ENCODE data around the gene MOB2.

Gene MOB2

DNA sequence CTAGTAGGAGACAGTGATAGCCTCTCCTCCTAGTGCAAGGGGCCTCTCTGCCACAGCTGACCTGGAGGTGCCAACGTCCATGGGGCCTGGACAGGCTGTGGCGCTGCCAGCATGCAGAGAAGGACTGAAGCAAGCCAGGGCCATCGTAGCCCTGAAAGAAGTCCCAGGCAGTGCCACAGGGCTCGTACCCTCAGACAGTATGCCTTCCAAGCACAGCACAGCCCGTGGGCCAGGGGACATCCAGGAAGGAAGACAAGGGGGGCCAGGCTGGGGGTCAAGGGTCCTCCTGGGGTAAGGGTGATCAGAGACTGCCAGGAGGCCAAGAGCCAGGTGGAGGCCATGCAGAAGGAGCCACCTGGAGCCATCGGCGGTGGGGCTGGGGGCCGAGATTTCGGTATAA lies 20.4 kb upstream of the MOB2 start:
- TF ChIP-seq POU2F2 (IDR thresholded peaks at IDR 0.05; ENCODE audit: low read depth, low read length) (no peak), SPI1 (IDR thresholded peaks at IDR 0.05; ENCODE audit: low read depth, low read length) (no peak), PAX5 (IDR thresholded peaks at IDR 0.05; ENCODE audit: insufficient read depth, low read length, severe bottlenecking) (no peak), POLR2AphosphoS5 (IDR thresholded peaks at IDR 0.05; ENCODE audit: low read depth, low read length) (no peak), POLR2A (IDR thresholded peaks at IDR 0.05; ENCODE audit: low read depth, low read length) (no peak), TAF1 (IDR thresholded peaks at IDR 0.05; ENCODE audit: low read depth, low read length) (no peak)
- no peak for FAIRE-seq

DNA sequence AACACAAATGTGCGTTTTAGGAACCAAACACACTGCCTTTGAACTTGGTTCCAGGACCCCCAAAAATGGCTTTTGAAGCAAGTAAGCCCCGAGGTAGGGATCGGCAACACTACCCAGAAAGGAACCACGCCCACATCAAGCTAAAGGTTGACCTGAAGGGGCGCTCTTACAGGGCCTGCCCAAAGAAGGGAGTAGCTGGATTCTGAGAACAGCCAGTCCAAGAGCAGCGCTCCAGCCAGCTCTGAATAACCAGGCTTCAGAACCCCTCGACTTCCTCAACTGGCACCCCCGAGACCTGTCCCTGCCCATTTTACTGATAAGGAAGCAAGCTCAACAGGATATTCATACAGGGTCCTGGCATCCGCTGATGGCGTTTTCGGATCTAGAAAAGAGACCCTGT lies 18.9 kb upstream of the MOB2 start:
- DNase-seq (ENCODE audit: insufficient read length, low spot score) (no peak), FAIRE-seq (no peak)
- TF ChIP-seq POU2F2 (IDR thresholded peaks at IDR 0.05; ENCODE audit: low read depth, low read length) (no peak), POLR2AphosphoS5 (IDR thresholded peaks at IDR 0.05; ENCODE audit: low read depth, low read length) (no peak), POLR2A (IDR thresholded peaks at IDR 0.05; ENCODE audit: low read depth, low read length) (no peak), PAX5 (IDR thresholded peaks at IDR 0.05; ENCODE audit: insufficient read depth, low read length, severe bottlenecking) (no peak), SPI1 (IDR thresholded peaks at IDR 0.05; ENCODE audit: low read depth, low read length) (no peak)

More for the DNA sequence above, 20.4 kb upstream of the MOB2 start:
- DNase-seq (ENCODE audit: insufficient read length, low spot score), result no peak

GRCh38 chr11:1504581-1505290 lies 18.2 kb upstream of the MOB2 start:
- no peak for FAIRE-seq

DNA sequence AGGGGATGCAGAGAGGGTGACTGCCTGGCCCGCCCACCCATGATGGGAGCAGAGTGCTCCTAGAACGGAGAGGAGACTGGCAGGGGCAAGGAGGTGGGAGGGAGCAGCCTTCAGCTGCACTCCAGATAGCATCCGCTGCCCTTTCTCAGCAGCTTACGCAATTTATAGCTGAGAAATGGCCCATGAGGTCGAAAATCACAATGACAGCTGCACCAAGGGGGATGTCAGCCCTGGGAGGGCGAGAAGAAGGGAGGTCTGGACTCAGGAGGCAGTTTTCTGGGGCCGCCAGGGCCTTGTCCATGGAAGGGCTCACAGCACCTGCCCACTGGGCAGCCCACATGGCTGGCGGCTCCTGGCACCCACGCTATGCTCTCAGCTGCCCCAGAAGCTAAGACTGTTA lies 17.6 kb upstream of the MOB2 start:
- TF ChIP-seq POLR2AphosphoS5 (IDR thresholded peaks at IDR 0.05; ENCODE audit: low read depth, low read length) (no peak), SPI1 (IDR thresholded peaks at IDR 0.05; ENCODE audit: low read depth, low read length) (no peak), TAF1 (IDR thresholded peaks at IDR 0.05; ENCODE audit: low read depth, low read length) (no peak), POLR2A (IDR thresholded peaks at IDR 0.05; ENCODE audit: low read depth, low read length) (no peak), PAX5 (IDR thresholded peaks at IDR 0.05; ENCODE audit: insufficient read depth, low read length, severe bottlenecking) (no peak), POU2F2 (IDR thresholded peaks at IDR 0.05; ENCODE audit: low read depth, low read length) (no peak)
- DNase-seq (ENCODE audit: insufficient read length, low spot score), result no peak
- no peak for FAIRE-seq

More at GRCh38 chr11:1504581-1505290, 18.2 kb upstream of the MOB2 start:
- no peak for TF ChIP-seq POLR2A (IDR thresholded peaks at IDR 0.05; ENCODE audit: low read depth, low read length)
- TF ChIP-seq POLR2AphosphoS5 (IDR thresholded peaks at IDR 0.05; ENCODE audit: low read depth, low read length), result no peak
- no peak for TF ChIP-seq PAX5 (IDR thresholded peaks at IDR 0.05; ENCODE audit: insufficient read depth, low read length, severe bottlenecking)
- TF ChIP-seq POU2F2 (IDR thresholded peaks at IDR 0.05; ENCODE audit: low read depth, low read length), result no peak
- DNase-seq (ENCODE audit: insufficient read length, low spot score), result no peak

DNA sequence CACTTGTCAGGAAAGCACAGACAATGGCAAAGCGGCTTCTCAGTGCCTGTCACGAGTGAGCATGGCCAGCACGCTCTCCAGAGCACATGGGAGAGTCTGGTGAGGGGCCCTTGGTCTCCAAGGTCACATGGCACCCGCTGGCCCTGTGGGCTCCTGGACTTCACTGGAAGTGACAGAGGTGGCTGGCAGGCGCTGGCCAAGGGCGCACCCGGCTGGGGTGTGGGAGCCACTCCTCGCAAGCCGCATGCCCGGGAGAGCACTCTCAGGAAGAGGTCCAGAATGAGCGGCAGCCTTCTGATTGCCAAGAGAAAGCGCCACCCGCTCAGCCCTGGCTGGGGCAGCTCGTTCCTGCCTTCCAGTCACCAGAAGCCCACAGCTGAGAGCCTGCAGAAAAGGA lies 17.1 kb upstream of the MOB2 start:
- FAIRE-seq, result no peak
- no peak for TF ChIP-seq PAX5 (IDR thresholded peaks at IDR 0.05; ENCODE audit: insufficient read depth, low read length, severe bottlenecking)
- no peak for TF ChIP-seq POU2F2 (IDR thresholded peaks at IDR 0.05; ENCODE audit: low read depth, low read length)
- TF ChIP-seq POLR2AphosphoS5 (IDR thresholded peaks at IDR 0.05; ENCODE audit: low read depth, low read length), result no peak
- no peak for TF ChIP-seq SPI1 (IDR thresholded peaks at IDR 0.05; ENCODE audit: low read depth, low read length)
- TF ChIP-seq POLR2A (IDR thresholded peaks at IDR 0.05; ENCODE audit: low read depth, low read length), result no peak
- TF ChIP-seq TAF1 (IDR thresholded peaks at IDR 0.05; ENCODE audit: low read depth, low read length), result no peak
- DNase-seq (ENCODE audit: insufficient read length, low spot score), result no peak

DNA sequence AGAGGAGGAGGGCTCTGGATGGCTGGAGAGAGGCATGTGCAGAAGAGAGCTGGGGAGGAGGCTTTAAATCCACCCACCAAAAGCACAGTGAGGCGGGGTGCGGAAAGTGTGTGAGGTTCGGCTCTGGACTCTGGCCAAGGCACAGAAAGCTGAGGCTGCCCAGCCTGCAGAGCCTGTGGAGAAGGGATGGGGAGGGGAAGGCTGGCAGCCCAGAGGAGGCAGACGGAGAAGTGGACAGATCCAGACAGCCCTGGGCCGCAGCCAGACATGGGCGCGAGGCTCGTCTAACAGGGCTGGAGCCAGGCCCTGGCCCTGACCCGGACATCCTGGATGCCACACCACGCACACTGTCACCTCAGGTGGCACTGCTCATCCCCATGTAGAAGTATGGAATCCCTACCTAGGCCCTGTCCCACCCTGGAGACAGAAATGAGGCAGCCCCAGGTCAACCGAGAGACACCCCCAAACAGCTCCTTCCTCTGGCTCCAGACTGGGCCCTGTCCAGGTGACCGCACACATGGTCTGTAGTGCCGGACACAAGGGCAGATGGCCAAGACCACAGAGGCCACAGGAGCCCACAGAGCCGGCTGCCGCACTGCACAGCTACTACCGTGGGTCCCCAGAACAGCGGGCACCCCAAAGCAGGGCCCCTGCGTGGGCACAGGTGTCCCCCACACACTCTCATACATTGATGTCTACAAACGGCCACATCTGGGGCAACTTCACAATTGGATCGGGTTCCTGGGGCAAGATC lies 16.6 kb upstream of the MOB2 start:
- FAIRE-seq, result no peak
- no peak for TF ChIP-seq SPI1 (IDR thresholded peaks at IDR 0.05; ENCODE audit: low read depth, low read length)
- no peak for TF ChIP-seq POLR2AphosphoS5 (IDR thresholded peaks at IDR 0.05; ENCODE audit: low read depth, low read length)
- TF ChIP-seq POU2F2 (IDR thresholded peaks at IDR 0.05; ENCODE audit: low read depth, low read length), result no peak
- no peak for TF ChIP-seq TAF1 (IDR thresholded peaks at IDR 0.05; ENCODE audit: low read depth, low read length)
- TF ChIP-seq POLR2A (IDR thresholded peaks at IDR 0.05; ENCODE audit: low read depth, low read length), result no peak
- TF ChIP-seq PAX5 (IDR thresholded peaks at IDR 0.05; ENCODE audit: insufficient read depth, low read length, severe bottlenecking), result no peak
- DNase-seq (ENCODE audit: insufficient read length, low spot score), result no peak

DNA sequence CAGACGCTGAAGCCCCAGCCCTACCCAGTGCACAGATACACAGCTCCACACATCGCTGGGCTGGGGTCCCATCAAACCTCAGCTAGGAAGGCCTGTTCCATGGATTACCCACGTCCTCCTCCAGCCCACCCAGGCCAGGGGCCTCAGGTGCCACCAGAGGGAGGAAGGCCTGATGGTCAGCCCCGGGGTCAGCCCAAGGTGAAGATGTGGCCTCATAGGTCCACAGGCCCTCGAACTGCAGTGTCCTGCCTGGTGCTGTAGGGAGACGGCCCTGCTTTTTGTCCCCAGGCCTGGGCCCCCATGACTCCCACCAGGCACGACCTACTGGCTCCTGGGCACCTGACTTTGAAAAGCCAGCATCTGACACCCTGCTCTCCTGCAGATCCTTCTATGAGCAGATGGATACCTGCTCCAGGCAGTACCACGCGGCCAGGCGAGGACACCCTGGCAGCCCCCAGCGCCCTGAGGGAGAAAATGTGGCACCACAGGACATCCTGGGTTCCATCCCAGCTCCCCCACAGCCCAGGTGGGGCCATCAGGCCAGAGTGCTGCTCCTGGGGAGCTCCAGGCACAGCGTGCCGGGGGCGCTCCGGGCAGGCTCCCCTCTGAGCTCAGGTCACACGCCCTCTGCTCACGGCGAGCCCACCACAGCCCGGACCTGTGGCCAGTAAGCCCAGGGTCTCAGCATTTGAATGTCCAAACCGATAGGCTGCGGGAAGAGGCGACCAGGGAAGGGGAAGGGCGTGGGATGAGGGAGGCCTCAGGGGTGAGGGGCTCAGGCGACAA lies 15.8 kb upstream of the MOB2 start:
- TF ChIP-seq TAF1 (IDR thresholded peaks at IDR 0.05; ENCODE audit: low read depth, low read length) (no peak), PAX5 (IDR thresholded peaks at IDR 0.05; ENCODE audit: insufficient read depth, low read length, severe bottlenecking) (no peak), SPI1 (IDR thresholded peaks at IDR 0.05; ENCODE audit: low read depth, low read length) (no peak), POLR2A (IDR thresholded peaks at IDR 0.05; ENCODE audit: low read depth, low read length) (no peak), POLR2AphosphoS5 (IDR thresholded peaks at IDR 0.05; ENCODE audit: low read depth, low read length) (no peak)
- DNase-seq (ENCODE audit: insufficient read length, low spot score) (no peak), FAIRE-seq (no peak)

GRCh38 chr11:1501421-1502167 lies 15.0 kb upstream of the MOB2 start:
- TF ChIP-seq POLR2AphosphoS5 (IDR thresholded peaks at IDR 0.05; ENCODE audit: low read depth, low read length), result no peak
- no peak for TF ChIP-seq POU2F2 (IDR thresholded peaks at IDR 0.05; ENCODE audit: low read depth, low read length)
- no peak for TF ChIP-seq PAX5 (IDR thresholded peaks at IDR 0.05; ENCODE audit: insufficient read depth, low read length, severe bottlenecking)
- no peak for TF ChIP-seq TAF1 (IDR thresholded peaks at IDR 0.05; ENCODE audit: low read depth, low read length)
- no peak for TF ChIP-seq POLR2A (IDR thresholded peaks at IDR 0.05; ENCODE audit: low read depth, low read length)
- no peak for TF ChIP-seq SPI1 (IDR thresholded peaks at IDR 0.05; ENCODE audit: low read depth, low read length)
- FAIRE-seq, result no peak
- no peak for DNase-seq (ENCODE audit: insufficient read length, low spot score)
